HTR-8/SVneo (cell line): ENCODE data around the gene SLC26A11.
A peak's percentile ranks its signal among the peaks of the same experiment; 100 is the strongest.

Source experiments
- DNase-seq: peaks from one replicate; pipeline ENCODE4 v3.0.0; 2011; ENCODE audit warnings: low spot score, mixed read lengths; ENCODE audit not compliant: insufficient read length
- FAIRE-seq: peaks from 2 replicates; lab custom pipeline; 2011; peaks lifted over from hg19 to GRCh38; lab: Jason Lieb, UNC

Gene SLC26A11

DNA sequence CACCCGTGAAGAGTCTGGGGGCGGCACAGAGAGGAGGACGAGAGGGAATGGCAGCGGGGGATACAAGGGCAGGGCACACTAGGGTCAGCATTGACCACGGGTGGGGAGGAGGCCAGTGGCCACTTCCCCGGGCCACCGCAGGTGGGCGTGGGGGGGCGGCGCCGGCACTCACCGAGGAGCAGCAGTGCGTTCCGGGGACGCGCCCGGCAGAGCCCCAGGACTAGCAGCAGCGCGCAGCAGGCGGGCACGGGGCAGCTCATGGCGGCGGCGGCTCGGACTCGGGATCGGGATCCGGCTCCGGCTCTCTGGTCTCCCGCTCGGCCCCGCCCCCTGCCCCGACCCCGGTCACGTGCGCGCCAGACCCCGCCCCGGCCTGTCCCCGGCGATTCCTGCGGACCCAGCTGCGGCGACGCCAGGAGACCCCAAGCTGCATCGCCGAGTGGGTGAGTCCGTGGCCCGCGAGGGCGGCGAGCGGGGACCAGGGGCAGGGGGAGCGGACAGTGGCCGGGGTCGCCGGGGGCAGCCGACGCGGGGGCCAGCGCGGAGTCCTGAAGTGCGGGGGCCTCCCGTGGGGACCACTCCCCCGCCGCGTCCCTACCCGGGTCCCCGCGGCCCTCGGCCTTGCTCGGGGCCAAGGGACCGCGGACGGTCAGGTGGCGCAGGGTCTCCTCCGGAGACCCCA lies at the start of gene SLC26A11, which contains the start of gene SGSH:
SLC26A11 (plus strand) TSS at position 374 of the 682 bp plus-strand sequence. CDS start 1,134 bp downstream, outside the sequence.
SGSH (minus strand) TSS at position 280 of the 682 bp plus-strand sequence; CDS start at position 260, 20 bp downstream.
- DNase-seq (peak; percentile 96), FAIRE-seq (no peak)

DNA sequence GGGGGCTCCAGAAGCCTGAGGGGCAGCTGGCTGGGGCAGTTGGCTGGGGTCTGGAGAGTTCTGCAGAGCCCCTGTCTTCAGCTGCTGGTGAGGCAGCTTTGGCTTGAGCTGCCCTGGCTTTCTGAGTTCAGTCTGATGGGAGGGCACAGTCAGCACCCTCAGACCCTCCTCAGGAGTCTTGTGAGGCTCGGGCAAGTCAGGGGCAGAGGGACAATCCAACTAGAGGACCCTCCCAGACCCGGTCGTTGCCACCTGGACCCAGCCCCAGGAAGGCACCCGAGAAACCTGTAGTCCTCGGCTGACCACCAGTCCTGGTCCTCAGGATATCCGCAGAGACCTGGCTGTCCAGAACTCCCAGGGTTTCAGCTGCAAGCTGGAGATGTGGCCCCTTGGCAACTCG lies 48.5 kb upstream of the SLC26A11 start:
- FAIRE-seq (no peak), DNase-seq (no peak)

DNA sequence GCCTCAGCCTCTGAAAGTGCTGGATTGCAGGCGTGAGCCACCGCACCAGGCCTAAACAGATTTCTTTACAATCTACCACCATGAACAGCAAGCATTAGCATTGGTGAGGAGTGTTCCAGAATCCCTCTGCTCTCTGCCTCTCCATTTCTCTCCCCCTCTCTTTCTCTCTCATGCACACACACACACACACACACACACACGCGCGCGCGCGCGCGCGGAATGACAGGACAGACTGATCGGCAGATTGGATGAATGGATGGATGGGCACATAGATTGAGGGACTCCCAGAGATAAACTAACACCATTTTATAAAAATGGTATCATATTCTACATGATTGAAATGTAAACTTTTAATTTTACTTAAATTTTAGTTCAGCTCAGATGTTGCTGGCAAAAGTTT lies 47.1 kb upstream of the SLC26A11 start:
- DNase-seq (no peak), FAIRE-seq (no peak)

DNA sequence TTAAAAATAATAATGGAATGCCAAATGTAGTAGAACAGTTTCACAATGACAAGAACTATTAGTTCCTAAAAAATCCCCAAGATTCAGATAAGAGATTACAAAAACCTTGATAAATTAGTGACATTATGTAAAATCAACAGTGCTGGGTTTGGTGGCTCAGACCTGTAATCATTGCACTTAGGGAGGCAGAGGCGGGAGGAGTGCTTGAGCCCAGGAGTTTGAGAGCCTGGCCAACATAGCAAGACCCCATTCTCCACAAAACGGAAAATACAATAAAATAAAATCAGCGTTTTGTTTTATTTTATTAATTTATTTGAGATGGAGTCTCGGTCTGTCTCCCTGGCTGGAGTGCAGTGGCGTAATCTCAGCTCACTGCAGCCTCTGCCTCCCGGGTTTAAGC lies 46.3 kb upstream of the SLC26A11 start:
- FAIRE-seq = no peak

DNA sequence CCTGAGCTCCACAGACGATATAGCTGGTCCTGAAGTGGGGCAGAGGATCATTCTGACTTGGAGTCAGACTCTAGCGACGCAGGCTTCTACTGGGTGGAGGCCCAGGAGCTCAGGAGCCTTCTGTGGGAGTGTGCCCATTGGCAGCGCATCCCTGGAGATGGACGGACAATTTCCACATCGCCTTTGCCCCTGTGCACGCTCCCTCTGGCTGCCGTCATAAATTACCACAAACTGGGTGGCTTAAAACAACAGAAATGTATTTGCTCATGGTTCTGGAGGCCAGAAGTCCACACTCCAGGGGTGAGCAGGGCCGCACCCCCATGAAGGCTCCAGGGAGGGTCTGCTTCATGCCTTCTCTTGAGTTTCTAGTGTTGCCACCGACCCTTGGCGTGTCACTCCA lies 43.5 kb upstream of the SLC26A11 start:
- FAIRE-seq = no peak
- DNase-seq = no peak

More for the DNA sequence above, 46.3 kb upstream of the SLC26A11 start:
- DNase-seq = no peak

DNA sequence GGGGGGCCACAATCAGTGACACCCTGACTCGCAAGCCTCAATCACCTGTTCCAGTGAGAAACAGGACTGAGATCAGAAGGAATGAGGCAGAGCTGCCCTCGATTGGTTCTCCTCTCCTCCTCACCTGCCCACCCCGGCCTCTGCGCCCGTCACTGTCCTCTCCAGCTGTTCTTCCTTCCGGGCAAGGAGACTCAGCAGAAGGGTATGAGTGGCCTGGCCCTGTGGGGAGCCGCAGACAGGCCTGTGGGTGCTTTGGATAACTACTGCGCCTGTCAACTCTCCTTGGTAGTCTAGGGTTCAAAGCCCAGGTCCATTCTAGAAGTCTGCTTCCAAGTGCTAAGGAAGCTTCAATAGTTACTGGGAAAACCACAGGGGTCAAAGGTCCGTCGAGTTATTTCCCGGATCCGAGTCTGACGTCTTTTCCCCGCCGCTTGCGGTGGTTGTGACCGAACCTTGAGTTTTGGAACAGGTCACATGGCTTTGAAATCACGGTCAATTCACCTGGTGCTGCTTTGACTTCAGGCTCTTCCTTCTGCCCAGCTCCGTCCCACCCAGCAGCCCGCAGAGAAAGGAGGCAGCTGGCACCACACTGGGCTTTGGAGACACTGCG lies 42.1 kb upstream of the SLC26A11 start:
- FAIRE-seq = no peak
- no peak for DNase-seq

DNA sequence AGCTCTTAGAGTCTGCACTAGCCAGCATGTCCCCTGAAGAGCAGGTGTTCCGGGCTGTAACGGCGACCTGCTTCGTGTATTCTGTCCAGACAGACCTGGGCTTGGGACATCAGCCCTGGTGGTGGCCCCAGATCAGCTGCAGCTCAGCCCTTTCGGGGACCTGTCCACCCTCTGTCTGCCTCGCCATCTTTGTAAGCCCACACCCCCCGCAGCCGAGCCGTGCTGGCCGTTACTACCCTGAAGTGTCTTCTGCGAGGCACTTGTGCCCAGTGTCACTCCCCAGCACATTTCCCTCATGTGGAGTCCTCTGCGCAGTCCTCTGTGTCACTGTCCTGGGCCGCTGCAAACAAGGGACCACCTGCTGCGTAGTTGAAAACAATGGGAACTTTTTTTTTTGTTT lies 40.0 kb upstream of the SLC26A11 start:
- DNase-seq (no peak), FAIRE-seq (no peak)

DNA sequence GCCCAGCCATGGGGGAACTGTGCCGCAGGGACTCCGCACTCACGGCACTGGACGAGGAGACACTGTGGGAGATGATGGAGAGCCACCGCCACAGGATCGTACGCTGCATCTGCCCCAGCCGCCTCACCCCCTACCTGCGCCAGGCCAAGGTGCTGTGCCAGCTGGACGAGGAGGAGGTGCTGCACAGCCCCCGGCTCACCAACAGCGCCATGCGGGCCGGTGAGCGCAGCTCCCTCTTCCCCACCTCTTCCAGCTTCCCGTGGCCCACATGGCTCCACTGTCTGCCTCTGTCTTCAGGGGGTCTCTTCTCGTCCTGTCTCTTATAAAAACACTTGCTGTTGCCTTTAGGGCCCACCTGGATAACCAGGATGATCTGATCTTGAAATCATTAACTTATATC lies 38.8 kb upstream of the SLC26A11 start:
- FAIRE-seq (no peak), DNase-seq (no peak)

DNA sequence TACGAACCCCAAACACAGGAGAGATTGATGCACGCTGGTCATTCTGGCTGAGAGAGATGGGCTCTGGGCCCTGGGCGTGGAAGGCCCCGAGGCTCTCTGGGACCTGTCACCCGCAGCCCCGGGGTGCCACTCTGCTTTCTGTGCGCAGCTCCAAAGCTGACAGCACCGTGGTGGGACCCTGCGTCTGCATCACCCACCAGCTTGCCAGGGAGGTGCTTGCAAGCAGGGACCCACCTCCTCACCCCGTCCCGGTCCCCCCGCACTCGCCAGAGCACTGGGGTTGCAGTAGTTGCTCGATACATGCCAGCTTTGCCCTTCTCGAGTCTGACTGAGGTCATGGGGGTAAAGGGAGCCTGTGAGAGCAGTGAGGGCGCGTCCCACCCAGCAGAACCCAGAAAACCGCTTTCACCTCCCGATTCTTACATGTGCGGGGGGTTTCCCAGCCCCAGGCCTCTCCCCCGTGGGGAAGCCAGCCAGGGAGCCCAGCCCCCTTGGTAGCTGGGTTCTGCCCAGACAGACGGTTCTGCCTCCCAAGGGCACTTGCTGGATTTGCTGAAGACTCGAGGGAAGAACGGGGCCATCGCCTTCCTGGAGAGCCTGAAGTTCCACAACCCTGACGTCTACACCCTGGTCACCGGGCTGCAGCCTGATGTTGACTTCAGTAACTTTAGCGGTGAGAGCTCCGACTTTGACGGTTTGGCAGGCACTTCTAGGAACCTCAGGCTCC lies 37.9 kb upstream of the SLC26A11 start:
- DNase-seq = no peak
- no peak for FAIRE-seq

DNA sequence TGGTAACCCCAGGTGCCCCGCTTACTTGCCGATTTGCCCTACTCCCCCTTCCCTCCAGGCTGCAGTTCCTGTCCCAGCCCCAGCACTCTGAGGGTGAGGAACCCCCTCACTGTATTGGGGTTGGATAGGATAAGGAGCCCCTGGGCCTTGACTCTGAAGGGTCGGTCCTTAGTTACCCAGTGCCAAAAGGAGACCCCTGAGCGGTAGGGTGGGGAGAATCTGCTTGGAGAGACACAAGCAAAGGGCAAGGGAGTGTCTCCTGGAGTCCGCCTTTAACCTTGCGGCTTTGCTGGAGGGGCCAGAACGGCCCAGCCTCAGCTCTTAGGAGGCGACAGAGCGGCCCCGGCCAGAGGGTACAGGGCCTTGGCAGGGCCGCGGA lies 37.4 kb upstream of the SLC26A11 start:
- no peak for FAIRE-seq

DNA sequence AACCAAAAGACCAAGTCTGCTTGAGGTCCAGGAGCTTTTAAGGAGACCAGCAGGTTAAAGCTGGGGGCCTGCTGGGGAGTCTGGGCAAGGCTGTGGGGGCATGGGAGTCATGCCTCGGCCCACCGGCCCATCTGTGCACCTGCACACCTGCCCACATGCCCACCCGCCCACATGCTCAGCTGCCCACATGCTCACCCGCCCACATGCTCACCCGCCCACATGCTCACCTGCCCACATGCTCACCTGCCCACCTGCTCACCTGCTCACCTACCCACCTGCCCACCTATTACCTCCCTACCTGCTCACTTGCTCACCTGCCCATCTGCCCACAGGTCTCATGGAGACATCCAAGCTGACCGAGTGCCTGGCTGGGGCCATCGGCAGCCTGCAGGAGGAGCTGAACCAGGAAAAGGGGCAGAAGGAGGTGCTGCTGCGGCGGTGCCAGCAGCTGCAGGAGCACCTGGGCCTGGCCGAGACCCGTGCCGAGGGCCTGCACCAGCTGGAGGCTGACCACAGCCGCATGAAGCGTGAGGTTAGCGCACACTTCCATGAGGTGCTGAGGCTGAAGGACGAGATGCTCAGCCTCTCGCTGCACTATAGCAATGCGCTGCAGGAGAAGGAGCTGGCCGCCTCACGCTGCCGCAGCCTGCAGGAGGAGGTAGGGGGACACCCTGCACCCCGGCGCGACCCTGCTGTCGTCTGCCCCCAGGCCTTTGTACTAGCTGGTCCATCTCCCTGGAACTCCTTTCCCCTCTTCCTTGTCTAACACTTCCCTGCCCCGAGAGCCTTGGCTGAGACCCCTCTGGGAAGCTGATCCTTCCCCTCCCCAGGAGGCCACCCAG lies 36.4 kb upstream of the SLC26A11 start:
- FAIRE-seq (no peak), DNase-seq (no peak)

More for the DNA sequence above, 37.4 kb upstream of the SLC26A11 start:
- no peak for DNase-seq

DNA sequence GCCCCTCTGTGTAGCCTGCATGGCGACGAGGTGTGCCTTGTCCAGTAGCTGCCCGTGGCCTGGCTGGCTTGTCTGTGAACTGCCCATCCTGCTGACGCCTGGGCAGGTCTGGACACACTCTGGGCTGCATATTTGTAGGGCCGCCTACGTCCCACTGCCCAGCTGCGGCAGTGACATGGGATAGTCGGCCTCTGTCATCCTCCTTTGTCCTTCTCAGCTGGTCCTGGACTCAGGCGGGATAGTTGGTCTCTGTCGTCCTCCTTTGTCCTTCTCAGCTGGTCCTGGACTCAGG lies 35.9 kb upstream of the SLC26A11 start:
- DNase-seq = no peak
- no peak for FAIRE-seq

DNA sequence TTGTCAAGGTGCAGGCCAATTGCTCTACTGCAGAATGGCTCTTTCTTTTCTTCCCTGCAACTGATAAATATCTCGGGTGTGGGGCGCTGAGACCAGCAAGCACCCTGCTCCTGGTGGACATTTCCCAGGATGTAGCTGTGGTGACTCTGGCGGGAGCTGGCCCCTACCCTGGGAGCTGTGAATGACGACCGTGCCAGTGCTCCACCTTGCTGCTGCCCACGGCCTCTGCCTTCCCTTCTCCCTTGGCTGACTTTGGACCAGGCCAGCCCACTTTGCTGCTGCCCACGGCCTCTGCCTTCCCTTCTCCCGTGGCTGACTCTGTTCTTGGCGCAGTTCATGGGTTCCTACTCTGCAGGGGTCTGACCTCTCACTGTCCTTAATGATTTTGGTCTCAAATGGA lies 34.3 kb upstream of the SLC26A11 start:
- FAIRE-seq = no peak

DNA sequence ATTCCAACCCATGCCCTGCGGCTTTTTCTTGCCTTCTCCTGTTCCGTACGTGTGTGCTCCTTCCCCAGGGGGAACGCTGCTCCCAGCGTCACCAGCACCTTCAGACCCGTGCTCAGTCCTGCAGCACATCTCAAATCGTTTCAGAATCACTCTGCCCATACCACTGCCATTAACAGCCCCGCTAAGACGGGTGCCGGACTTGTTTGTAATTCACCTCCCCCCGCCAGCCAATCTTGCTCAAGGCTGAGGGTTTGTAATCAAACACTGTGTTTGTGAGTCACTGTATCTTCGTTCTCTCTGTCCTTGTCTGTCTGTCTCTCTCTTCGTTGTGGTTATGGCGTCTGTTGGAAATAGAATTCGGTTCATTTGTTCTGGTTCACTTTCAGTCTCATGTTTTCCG lies 33.1 kb upstream of the SLC26A11 start:
- DNase-seq (no peak), FAIRE-seq (no peak)

More for the DNA sequence above, 34.3 kb upstream of the SLC26A11 start:
- no peak for DNase-seq

DNA sequence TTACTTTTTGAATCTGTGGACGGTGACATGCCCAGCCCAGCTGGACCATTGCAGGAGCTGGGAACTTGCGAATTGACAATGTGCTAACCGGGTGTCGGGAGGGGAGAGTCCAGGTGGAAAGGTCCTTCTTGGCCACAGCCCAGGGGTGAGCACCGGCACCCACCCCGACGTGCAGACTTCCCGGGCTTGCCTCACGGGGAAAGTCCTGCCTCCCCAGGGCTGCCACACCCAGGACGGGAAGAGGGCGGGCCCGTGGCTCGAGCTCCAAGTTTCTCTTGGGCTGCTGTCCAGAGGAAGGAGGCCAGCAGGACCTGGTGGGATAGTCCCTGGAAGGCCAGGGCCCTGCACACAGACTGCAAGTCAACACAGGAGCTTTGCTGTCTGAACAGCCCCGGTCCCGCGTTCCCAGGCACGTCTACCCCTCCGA lies 32.7 kb upstream of the SLC26A11 start:
- no peak for FAIRE-seq
- no peak for DNase-seq

DNA sequence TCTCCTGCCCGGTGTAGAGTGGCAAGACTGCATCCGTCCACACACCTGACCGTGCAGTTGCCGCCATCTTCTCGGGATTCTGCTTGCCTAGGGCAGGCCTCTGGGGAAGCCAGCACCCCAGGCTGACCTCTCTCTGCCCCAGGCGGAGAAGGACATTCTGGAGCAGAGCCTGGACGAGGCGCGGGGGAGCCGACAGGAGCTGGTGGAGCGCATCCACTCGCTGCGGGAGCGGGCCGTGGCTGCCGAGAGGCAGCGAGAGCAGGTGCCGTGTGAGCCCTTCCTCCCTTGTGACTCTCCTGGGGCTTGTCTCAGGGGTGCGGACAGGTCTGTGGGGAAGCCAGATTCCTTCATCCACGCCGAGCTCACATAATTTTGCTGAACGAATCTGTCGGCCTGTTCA lies 30.6 kb upstream of the SLC26A11 start:
- DNase-seq (no peak), FAIRE-seq (no peak)

DNA sequence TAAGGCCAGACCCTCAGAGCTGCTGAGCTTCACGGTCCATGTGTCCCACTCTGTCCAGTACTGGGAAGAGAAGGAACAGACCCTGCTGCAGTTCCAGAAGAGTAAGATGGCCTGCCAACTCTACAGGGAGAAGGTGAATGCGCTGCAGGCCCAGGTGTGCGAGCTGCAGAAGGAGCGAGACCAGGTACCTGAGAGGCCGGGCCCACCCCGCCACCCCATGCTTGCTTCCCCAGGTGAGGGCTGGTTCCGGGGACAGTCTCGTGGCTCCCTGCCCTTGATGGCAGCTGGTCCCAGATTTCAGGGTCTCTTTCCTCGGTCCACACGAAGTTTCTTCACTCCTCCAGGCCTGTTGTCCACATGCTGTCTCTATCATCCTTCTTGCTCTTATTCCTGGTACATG lies 29.5 kb upstream of the SLC26A11 start:
- DNase-seq (no peak), FAIRE-seq (no peak)

DNA sequence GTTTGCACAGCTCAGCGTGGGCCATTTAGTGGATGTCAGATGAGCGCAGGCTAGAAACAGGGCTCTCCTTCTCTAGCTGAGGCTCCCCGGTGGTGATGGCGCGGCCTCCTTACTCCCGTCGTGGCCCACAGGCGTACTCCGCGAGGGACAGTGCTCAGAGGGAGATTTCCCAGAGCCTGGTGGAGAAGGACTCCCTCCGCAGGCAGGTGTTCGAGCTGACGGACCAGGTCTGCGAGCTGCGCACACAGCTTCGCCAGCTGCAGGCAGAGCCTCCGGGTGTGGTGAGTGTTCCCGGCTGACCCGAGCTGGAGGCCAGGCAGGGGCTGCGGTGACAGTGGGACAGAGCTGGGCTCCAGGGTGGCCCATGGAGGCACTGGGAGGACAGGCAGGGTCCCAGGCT lies 29.0 kb upstream of the SLC26A11 start:
- DNase-seq (no peak), FAIRE-seq (no peak)

DNA sequence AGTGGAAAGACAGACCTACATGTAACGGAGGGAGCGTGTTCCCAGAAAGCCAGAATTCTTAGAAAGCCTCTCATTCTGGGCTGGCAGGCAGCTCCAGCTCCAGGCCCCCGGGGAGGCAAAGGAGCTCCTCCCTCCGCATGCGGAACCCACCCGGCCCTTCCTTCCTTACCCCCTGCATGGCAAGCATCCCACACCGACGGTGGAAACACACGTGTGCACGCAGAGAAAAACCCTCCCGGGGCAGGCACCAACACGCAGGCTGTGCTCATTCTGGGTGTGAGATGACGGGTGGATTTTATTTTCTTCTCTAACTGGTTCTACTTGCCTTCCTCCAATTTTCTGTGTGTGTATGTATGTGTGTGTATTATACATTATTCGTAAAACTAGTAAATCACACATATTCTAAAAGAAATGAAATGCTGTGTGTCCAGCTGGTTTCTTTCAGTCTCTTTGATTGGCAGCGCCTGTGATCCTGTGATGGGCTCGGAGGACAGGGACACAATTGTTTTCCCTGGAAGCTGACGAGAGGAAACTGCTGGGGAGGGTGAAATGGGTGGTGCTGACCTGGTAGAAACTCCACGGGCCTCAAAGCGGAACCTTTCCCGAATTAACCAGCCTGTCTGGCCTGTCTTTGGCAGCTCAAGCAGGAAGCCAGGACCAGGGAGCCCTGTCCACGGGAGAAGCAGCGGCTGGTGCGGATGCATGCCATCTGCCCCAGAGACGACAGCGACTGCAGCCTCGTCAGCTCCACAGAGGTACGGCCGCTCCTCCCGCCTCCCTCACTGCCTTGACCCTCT lies 28.2 kb upstream of the SLC26A11 start:
- DNase-seq = no peak
- no peak for FAIRE-seq

DNA sequence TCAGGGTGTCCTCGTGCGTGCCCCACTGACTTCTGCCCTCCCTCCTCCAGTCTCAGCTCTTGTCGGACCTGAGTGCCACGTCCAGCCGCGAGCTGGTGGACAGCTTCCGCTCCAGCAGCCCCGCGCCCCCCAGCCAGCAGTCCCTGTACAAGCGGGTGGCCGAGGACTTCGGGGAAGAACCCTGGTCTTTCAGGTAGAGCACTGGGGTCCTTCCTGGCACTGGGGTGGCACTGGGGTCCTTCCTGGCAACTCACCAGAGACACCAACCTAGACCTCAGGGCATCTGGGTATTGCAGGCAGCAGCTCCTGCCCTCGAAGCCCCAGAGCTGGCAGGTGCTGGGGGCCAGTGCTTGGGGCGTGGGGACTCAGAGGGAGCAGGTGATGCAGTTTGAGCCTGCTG lies 25.1 kb upstream of the SLC26A11 start:
- DNase-seq (no peak), FAIRE-seq (no peak)
